ENCODE results near the gene SLC39A11. TPM values are rescaled to one million over a fixed set of nuclear protein-coding genes. Genes with fewer than 3 reads are reported as not detected.
"Not testable (repeated sequence)": the region's sequence is repeated elsewhere in the genome, so short reads cannot be mapped to it uniquely, and the experiment has no call there.

SLC39A11 gene
- total RNA-seq, 2 experiments from 2014 or later: 17.0 to 17.3 TPM

DNA sequence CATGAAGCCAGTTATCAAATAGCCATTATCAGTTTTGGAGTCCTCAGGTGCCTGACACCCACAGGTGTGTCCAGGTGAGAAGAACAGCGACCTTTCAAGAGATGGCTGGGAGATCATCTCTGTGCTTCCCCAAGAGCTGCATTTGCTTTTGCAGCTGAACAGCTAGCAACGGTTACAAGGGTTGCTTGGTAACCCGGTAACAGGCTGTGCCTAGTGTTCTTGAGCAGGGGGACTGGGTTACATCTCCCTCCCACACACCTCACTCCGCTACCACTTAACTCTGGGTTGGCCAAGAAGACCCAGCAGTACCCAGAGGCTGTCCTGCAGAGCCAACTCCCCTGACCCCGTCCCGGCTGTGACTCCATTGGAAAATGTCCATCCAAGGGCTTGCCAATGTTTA, 147.0 kb downstream of the SLC39A11 start:
- CTCF ChIA-PET: no interaction called here
- no peaks in the 10 kb centered on the region for H3K4me1 Mint-ChIP-seq
- no peaks in the 10 kb centered on the region for H3K36me3 Mint-ChIP-seq (ENCODE audit: low read depth)
- H3K27ac Mint-ChIP-seq: no peak overlapping the region
- H3K9me3 Mint-ChIP-seq: no peaks in the 10 kb centered on the region
- no peak overlapping the region for H3K4me3 Mint-ChIP-seq
- POLR2A ChIA-PET: no interaction called here
- DNase-seq: no peak
- H3K27me3 Mint-ChIP-seq: no peaks in the 10 kb centered on the region

DNA sequence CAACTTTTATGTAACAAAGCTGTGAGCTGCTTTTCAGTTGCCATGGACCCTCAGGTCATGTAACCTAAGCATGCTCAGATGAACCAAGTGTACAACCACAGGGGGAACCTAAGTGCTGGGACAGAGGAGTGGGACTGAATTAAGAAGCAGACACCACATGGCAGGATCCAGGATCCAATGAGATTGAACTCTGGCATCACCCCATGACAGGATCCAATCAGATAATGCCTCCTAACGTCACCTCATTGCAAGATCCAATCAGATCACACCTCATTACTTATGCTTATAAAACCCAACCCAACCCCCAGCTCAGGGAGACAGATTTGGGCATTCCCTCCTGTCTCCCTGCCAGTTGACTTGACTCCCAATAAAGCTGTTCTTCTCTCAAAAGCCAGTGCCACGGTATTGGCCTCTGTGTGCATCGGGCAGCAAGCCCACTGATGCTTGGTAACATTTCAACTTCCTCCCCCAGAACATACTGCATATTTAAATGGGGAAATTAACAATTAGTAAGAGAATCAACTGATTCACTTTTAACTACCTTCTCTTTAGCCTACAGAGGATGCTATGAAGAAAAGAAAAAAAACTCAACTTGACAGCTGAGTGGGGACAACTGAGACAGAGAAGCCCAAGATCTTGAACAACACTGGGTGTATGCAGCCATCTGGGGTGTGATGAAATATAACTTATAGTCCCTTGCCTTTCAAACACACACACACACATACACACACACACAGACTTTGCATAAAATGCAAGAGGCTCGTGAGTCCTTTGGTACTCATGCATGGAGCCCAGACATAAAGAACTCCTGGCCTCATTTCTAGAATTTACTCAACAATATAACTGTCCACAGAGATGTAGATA, 148.4 kb downstream of the SLC39A11 start:
- Mint-ChIP-seq H3K9me3 (no peaks in the 10 kb centered on the region), H3K27me3 (no peaks in the 10 kb centered on the region), H3K4me3 (no peak overlapping the region), H3K4me1 (no peaks in the 10 kb centered on the region), H3K27ac (no peak overlapping the region), H3K36me3 (ENCODE audit: low read depth) (no peaks in the 10 kb centered on the region)
- ChIA-PET CTCF (no interaction called here), POLR2A (no interaction called here)
- DNase-seq: no peak

DNA sequence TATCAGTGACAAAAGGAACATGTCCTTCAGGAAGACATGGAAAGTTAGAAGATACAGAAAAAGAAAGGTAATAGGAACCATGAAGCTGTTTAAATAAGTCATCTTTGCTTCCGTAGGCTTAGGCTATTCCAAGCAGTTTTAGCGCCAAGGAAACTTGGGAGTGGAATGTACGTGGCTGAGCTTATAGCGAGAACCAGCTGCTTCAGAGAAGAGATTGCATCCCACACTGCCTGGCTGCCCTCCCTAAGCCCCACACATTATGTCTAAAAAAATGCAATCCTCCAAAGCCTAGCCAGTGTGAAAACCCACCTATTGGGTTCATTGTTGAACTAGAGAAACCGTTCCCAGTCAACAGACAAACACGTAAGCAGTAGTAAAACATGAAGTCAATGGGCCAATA, 149.9 kb downstream of the SLC39A11 start:
- Mint-ChIP-seq H3K4me3 (no peak overlapping the region), H3K27ac (no peak overlapping the region), H3K4me1 (no peaks in the 10 kb centered on the region), H3K9me3 (no peaks in the 10 kb centered on the region), H3K27me3 (no peaks in the 10 kb centered on the region), H3K36me3 (ENCODE audit: low read depth) (no peaks in the 10 kb centered on the region)
- CTCF ChIA-PET: no interaction called here
- DNase-seq: no peak
- POLR2A ChIA-PET: no interaction called here

DNA sequence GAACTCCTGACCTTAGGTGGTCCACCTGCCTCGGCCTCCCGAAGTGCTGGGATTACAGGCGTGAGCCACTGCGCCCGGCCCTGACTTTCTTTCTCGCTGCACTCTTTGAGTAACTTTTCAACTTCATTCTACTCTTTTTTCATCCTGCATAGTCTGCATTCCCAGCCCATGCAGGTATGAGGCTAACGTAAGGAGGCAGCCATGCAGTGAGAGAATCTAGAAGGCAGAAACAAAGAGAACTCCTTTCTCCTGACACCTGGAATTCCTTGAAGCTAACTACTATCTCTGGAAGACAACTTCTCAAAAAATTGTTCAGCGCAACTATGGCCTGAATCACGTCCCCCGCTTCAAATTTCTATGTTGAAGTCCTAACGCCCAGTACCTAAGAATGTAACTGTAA, 152.0 kb downstream of the SLC39A11 start:
- ChIA-PET CTCF (no interaction called here), POLR2A (no interaction called here)
- no peaks in the 10 kb centered on the region for H3K9me3 Mint-ChIP-seq

DNA sequence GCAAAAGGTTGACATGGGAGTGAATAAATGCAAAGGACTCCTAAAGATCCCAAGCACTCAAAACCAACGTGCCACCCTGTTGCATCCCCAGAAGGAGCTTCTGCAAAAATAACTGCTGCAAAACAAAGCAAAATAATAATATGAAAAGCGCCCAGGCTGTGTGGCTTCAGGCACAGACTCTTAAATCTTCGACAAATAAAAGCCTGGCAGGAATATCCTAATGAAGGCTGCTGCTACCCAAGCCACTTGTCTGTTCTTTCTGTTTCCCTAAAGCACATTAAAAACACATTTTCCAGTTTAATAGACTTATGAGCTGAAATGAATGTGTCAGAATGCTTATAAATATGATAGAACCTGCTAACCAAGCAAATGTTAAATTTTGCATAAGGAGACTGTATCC, 154.0 kb downstream of the SLC39A11 start:
- H3K27ac Mint-ChIP-seq: no peak overlapping the region
- DNase-seq: no peak
- H3K36me3 Mint-ChIP-seq (ENCODE audit: low read depth): no peaks in the 10 kb centered on the region
- no peaks in the 10 kb centered on the region for H3K4me1 Mint-ChIP-seq
- H3K4me3 Mint-ChIP-seq: no peak overlapping the region
- no peaks in the 10 kb centered on the region for H3K27me3 Mint-ChIP-seq
- H3K9me3 Mint-ChIP-seq: no peaks in the 10 kb centered on the region
- ChIA-PET CTCF (interaction anchor here (1.3 kb wide), 1 partner anchor 48 kb away, joined by 3 read pairs; no protein-coding TSS in a partner anchor), POLR2A (no interaction called here)

More for the DNA sequence above, 152.0 kb downstream of the SLC39A11 start:
- DNase-seq: no peak
- Mint-ChIP-seq H3K4me3 (no peak overlapping the region), H3K36me3 (ENCODE audit: low read depth) (no peaks in the 10 kb centered on the region), H3K27me3 (no peaks in the 10 kb centered on the region), H3K4me1 (no peaks in the 10 kb centered on the region), H3K27ac (no peak overlapping the region)

DNA sequence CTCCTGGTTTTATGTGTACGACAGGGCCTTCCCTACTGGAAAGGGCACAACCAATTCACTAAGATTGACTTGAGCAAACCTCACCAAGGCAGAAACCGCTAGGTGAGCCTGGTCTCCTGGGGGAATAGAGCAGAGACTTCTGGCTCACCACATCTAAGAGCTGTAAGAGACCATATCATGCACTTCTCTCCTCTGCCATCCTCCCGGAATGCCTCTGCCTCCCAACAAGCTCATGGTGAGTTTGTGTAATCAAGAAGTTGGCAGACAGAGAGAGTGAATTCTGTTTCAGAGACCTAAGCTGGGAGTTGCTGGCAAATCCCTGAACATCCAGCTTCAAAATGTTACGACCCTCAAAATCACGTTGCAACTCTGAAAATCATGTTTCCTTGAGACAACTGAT, 154.8 kb downstream of the SLC39A11 start:
- POLR2A ChIA-PET: no interaction called here
- Mint-ChIP-seq H3K4me1 (no peaks in the 10 kb centered on the region), H3K4me3 (no peak overlapping the region), H3K36me3 (ENCODE audit: low read depth) (no peaks in the 10 kb centered on the region), H3K27ac (no peak overlapping the region), H3K27me3 (no peaks in the 10 kb centered on the region), H3K9me3 (no peaks in the 10 kb centered on the region)
- DNase-seq: no peak
- CTCF ChIA-PET: no interaction called here

DNA sequence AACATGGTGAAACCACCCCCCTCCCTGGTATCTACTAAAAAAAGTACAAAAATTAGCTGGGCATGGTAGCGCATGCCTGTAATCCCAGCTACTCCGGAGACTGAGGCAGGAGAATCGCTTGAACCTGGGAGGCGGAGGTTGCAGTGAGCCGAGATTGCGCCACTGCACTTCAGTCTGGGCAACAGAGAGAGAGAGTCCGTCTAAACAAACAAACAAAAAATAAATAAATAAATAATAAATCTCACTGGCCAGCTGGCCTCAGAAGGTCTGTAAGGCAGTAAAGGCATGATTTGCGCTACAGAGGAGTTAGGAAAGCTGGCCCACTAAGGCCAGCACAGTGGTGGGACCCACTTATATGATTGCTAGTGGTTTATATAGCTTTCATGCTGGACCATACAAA, 155.2 kb downstream of the SLC39A11 start:
- H3K4me3 Mint-ChIP-seq, CTCF ChIA-PET, H3K27ac Mint-ChIP-seq: not testable (repeated sequence)

DNA sequence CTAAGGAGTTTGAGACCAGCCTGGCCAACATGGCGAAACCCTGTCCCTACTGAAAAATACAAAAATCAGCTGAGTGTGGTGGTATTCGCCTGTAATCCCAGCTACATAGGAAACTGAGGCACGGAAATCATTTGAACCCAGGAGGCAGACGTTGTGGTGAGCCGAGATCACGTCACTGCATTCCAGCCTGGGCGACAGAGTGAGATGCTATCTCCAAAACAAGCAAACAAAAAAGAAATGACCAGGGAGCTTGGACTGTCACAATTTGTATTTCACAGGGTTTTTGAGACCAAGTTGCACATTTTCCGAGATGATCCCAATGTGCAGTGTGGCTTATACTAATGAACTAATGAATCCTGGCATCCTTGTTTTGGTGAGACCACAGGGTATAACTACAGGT, 156.5 kb downstream of the SLC39A11 start:
- POLR2A ChIA-PET: no interaction called here
- Mint-ChIP-seq H3K4me3 (no peak overlapping the region), H3K27ac (no peak overlapping the region), H3K36me3 (ENCODE audit: low read depth) (no peaks in the 10 kb centered on the region), H3K4me1 (peaks cover 11% of the 10 kb centered on the region), H3K27me3 (no peaks in the 10 kb centered on the region), H3K9me3 (no peaks in the 10 kb centered on the region)
- no peak for DNase-seq
- CTCF ChIA-PET: interaction anchor here (0.6 kb wide), 1 partner anchor 209 kb away, joined by 3 read pairs; no protein-coding TSS in a partner anchor

More for the DNA sequence above, 155.2 kb downstream of the SLC39A11 start:
- H3K4me1 Mint-ChIP-seq; POLR2A ChIA-PET; DNase-seq; H3K9me3 Mint-ChIP-seq; H3K36me3 Mint-ChIP-seq (ENCODE audit: low read depth); H3K27me3 Mint-ChIP-seq: not testable (repeated sequence)

DNA sequence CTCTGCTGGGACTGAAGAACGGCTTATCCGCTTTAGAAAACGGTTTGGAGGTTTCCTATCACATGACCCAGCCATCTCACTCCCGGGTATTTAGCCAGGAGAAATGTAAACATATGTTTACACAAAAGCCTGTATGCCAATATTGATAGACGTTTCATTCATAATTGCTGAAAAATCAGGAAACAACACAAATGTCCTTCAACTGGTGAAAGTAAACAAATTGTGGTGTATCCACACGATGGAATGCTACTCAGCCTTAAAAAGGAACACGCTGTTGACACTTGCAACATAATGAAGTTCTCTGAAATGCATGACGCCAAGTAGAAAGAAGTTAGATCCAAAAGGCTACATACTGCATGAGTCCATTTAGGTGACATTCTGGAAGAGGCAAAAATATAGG, 157.6 kb downstream of the SLC39A11 start:
- H3K36me3 Mint-ChIP-seq (ENCODE audit: low read depth): no peaks in the 10 kb centered on the region
- CTCF ChIA-PET: no interaction called here

DNA sequence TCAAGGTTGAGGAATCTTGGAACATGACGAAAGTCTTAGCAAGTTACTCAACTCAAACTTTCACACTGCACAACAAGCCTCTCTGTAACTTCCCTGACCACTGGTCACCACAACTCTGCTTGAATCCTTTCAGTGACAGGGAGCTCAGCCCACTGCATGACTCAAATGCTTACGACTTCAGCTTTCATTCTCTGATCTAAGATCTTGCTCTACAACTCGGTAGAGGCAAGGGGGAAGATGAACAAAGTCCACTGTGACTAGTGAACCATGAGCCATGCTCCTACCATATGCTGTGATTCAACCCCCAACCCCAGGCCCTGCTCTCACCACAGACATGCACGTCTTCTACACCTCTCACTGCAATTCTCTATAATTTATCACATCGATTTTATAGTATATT, 160.9 kb downstream of the SLC39A11 start:
- Mint-ChIP-seq H3K9me3 (no peaks in the 10 kb centered on the region), H3K27ac (no peak overlapping the region)
- CTCF ChIA-PET: interaction anchor here (1.0 kb wide), 1 partner anchor 204 kb away, joined by 3 read pairs; no protein-coding TSS in a partner anchor

More for the DNA sequence above, 157.6 kb downstream of the SLC39A11 start:
- H3K9me3 Mint-ChIP-seq: no peaks in the 10 kb centered on the region
- POLR2A ChIA-PET: no interaction called here
- no peak overlapping the region for H3K27ac Mint-ChIP-seq
- DNase-seq: no peak
- H3K4me1 Mint-ChIP-seq: peaks cover 15% of the 10 kb centered on the region
- no peak overlapping the region for H3K4me3 Mint-ChIP-seq
- no peaks in the 10 kb centered on the region for H3K27me3 Mint-ChIP-seq

DNA sequence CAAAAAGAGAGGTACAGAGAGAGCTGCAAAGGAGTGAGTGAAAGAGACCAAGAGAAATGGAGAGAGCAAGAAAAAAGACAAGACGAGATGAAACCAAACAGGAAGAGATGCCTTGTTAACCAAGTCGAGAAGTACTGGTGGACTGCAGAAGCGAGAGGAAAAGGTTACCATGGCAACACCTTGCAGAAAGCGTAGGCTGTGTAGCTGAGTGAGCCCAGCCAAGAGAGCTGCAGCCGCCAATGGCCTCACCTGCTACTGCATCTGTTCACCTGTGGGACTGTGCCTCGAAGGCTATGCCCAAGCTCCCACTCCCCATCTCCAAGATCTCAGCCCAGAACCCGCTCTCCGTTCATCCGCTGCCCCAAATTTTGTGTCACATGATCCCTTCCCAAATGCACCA, 161.3 kb downstream of the SLC39A11 start:
- ChIA-PET POLR2A (no interaction called here), CTCF (interaction anchor here (1.0 kb wide), 1 partner anchor 203 kb away, joined by 3 read pairs; no protein-coding TSS in a partner anchor)
- H3K27ac Mint-ChIP-seq: no peak overlapping the region
- H3K27me3 Mint-ChIP-seq: no peaks in the 10 kb centered on the region
- H3K36me3 Mint-ChIP-seq (ENCODE audit: low read depth): no peaks in the 10 kb centered on the region
- H3K4me3 Mint-ChIP-seq: no peak overlapping the region
- DNase-seq: peak; percentile 18
- H3K4me1 Mint-ChIP-seq: peaks cover 15% of the 10 kb centered on the region
- H3K9me3 Mint-ChIP-seq: no peaks in the 10 kb centered on the region

More for the DNA sequence above, 160.9 kb downstream of the SLC39A11 start:
- Mint-ChIP-seq H3K4me1 (peaks cover 15% of the 10 kb centered on the region), H3K4me3 (no peak overlapping the region), H3K36me3 (ENCODE audit: low read depth) (no peaks in the 10 kb centered on the region), H3K27me3 (no peaks in the 10 kb centered on the region)
- POLR2A ChIA-PET: no interaction called here
- DNase-seq: no peak

DNA sequence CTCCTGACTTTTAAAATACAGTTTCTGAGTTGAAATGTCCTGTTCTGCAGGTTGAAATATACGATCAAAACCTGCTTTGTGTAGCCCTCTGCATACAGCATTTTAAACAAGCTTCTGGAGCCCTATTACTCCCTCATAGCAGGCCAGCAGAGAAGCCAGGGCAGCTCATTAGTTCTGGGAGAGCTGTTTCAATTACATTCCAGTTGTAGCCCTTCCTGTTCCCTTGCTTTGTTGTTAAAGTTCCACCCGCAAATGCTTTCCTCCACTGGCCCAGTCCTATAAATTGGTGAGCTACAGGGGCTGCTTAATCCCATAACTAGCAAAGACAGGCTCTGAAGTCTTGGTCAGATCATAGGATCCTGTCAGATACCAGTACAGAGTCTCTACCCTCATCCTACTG, 162.5 kb downstream of the SLC39A11 start:
- Mint-ChIP-seq H3K36me3 (ENCODE audit: low read depth) (no peaks in the 10 kb centered on the region), H3K27ac (no peak overlapping the region), H3K27me3 (no peaks in the 10 kb centered on the region), H3K9me3 (no peaks in the 10 kb centered on the region), H3K4me3 (no peak overlapping the region), H3K4me1 (peaks cover 15% of the 10 kb centered on the region)
- POLR2A ChIA-PET: no interaction called here
- DNase-seq: no peak
- CTCF ChIA-PET: no interaction called here

DNA sequence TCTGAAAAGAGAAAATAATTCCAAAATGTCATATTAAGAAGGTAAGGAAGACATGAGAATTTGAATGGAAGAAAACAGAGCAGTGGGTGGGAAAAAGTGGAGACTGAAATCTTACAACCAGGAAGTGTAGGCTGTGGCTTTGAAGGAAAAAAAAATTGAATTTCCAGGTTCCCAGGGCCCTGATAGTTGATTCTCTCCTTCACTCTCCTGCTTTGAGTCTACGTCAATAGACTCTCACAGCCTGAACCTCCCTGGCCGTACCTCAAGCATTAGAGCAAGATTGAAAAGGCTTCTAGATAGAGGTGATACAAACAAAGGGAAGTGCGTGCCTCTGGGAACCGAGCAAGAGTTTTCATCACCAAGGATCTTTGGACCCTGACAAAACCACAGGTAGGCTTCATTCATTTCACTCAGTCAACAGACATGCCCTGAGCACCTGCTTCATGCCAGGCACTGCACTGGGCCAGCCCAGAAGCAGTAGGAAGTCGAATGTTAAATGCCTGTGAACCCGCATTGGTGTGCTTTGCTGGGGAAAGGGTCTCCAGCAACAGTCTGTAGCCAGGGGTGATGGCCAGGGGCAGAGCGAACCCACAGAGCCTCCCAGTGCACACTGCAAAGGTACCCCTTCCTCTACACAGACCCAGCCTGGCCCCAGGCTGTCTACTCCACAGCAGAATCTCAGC, 163.9 kb downstream of the SLC39A11 start:
- DNase-seq: no peak
- CTCF ChIA-PET: no interaction called here
- Mint-ChIP-seq H3K36me3 (ENCODE audit: low read depth) (no peaks in the 10 kb centered on the region), H3K4me1 (peaks cover 15% of the 10 kb centered on the region), H3K27ac (no peak overlapping the region), H3K27me3 (no peaks in the 10 kb centered on the region), H3K9me3 (no peaks in the 10 kb centered on the region), H3K4me3 (no peak overlapping the region)
- POLR2A ChIA-PET: no interaction called here

DNA sequence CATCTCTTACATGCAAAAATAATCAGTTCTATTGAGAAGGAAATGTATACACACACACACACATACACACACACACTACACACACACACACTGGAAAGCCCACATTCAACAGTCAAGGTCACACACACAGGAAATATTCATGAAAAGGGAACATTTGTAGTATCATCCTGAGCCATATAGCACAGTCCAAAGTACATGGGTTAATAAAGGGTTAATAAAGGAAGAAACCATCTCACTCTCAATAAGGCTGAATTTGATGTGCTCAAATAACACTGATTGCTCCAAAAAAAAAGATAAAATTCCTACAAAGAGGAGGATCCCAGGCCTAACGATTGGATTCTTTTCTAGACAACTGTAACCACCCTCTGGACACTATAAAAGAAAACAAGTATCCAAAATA, 164.7 kb downstream of the SLC39A11 start:
- Mint-ChIP-seq H3K36me3 (ENCODE audit: low read depth) (no peaks in the 10 kb centered on the region), H3K4me3 (no peak overlapping the region), H3K27ac (no peak overlapping the region), H3K9me3 (no peaks in the 10 kb centered on the region), H3K4me1 (peaks cover 15% of the 10 kb centered on the region), H3K27me3 (no peaks in the 10 kb centered on the region)
- DNase-seq: no peak
- ChIA-PET CTCF (no interaction called here), POLR2A (no interaction called here)

Measured in activated CD4-positive, alpha-beta memory T cell treated with anti-CD3 and anti-CD28 coated beads, Interleukin-2, amount 10 ng/mL, durations not matched to agents 7 days and 5 days (primary cell).